T-helper 1 cell treated with Interleukin-12 subunit alpha and Interleukin-12 subunit beta and Interleukin-4 antibody, amounts not matched to agents 30 μg/mL and 1 μg/mL, for 36 hours (primary cell): Measurements from ENCODE around the gene HSPA1L.
"Not testable (repeated sequence)": the region's sequence is repeated elsewhere in the genome, so short reads cannot be mapped to it uniquely, and the experiment has no call there.

Experiments used
- H3K27ac Mint-ChIP-seq: one replicate; pipeline ENCODE4 v1.8.0; 2021; ENCODE audit warnings: mild to moderate bottlenecking, mixed read lengths
- H3K27me3 Mint-ChIP-seq: one replicate; pipeline ENCODE4 v1.8.0; 2021; ENCODE audit warnings: low read depth, mixed read lengths
- H3K36me3 Mint-ChIP-seq: one replicate; pipeline ENCODE4 v1.8.0; 2021; ENCODE audit warnings: low read depth, mixed read lengths
- H3K4me1 Mint-ChIP-seq: one replicate; pipeline ENCODE4 v1.8.0; 2021; ENCODE audit warnings: low read depth, mixed read lengths
- H3K4me3 Mint-ChIP-seq: one replicate; pipeline ENCODE4 v1.8.0; 2021; ENCODE audit warnings: mild to moderate bottlenecking, moderate library complexity, mixed read lengths
- H3K9me3 Mint-ChIP-seq: one replicate; pipeline ENCODE4 v1.8.0; 2021; ENCODE audit warnings: mixed read lengths

HSPA1L gene

GRCh38 chr6:31847276-31847978 lies 32.3 kb upstream of the HSPA1L start:
- Mint-ChIP-seq H3K9me3 (no peaks in the 10 kb centered on the region), H3K4me3 (no peak overlapping the region), H3K27me3 (no peaks in the 10 kb centered on the region), H3K27ac (no peak overlapping the region), H3K36me3 (peaks cover 6% of the 10 kb centered on the region), H3K4me1 (no peaks in the 10 kb centered on the region)

- Mint-ChIP-seq H3K27me3 (no peaks in the 10 kb centered on the region), H3K36me3 (peaks cover 10% of the 10 kb centered on the region), H3K4me3 (no peak overlapping the region), H3K27ac (no peak overlapping the region), H3K4me1 (peaks cover 2% of the 10 kb centered on the region), H3K9me3 (no peaks in the 10 kb centered on the region)
Measured at GRCh38 chr6:31844507-31844906, 29.4 kb upstream of the HSPA1L start.

- Mint-ChIP-seq H3K9me3 (no peaks in the 10 kb centered on the region), H3K4me1 (peaks cover 13% of the 10 kb centered on the region), H3K27ac (peak overlapping the region; percentile 31), H3K4me3 (no peak overlapping the region), H3K27me3 (no peaks in the 10 kb centered on the region), H3K36me3 (peaks cover 24% of the 10 kb centered on the region)
Measured at GRCh38 chr6:31842053-31842452, 27.0 kb upstream of the HSPA1L start.

GRCh38 chr6:31839779-31840126 lies 24.7 kb upstream of the HSPA1L start:
- H3K27me3 Mint-ChIP-seq, H3K27ac Mint-ChIP-seq, H3K9me3 Mint-ChIP-seq, H3K4me3 Mint-ChIP-seq: not testable (repeated sequence)
- Mint-ChIP-seq H3K36me3 (peaks cover 36% of the 10 kb centered on the region), H3K4me1 (peaks cover 29% of the 10 kb centered on the region)

GRCh38 chr6:31838968-31839367 lies 23.9 kb upstream of the HSPA1L start:
- Mint-ChIP-seq H3K4me1 (peaks cover 31% of the 10 kb centered on the region), H3K36me3 (peaks cover 37% of the 10 kb centered on the region)

GRCh38 chr6:31838114-31838553 lies 23.1 kb upstream of the HSPA1L start:
- Mint-ChIP-seq H3K36me3 (peaks cover 37% of the 10 kb centered on the region), H3K4me1 (peaks cover 33% of the 10 kb centered on the region), H3K4me3 (peak overlapping the region; percentile 95), H3K27ac (peak overlapping the region; percentile 12)
- not testable (repeated sequence) for H3K9me3 Mint-ChIP-seq, H3K27me3 Mint-ChIP-seq

More at GRCh38 chr6:31838968-31839367, 23.9 kb upstream of the HSPA1L start:
- Mint-ChIP-seq H3K27me3 (no peaks in the 10 kb centered on the region), H3K9me3 (no peaks in the 10 kb centered on the region), H3K27ac (no peak overlapping the region), H3K4me3 (peak overlapping the region; percentile 32)

GRCh38 chr6:31837369-31838113 lies 22.5 kb upstream of the HSPA1L start:
- Mint-ChIP-seq H3K4me3 (peak overlapping the region; percentile 95), H3K36me3 (peaks cover 37% of the 10 kb centered on the region), H3K9me3 (no peaks in the 10 kb centered on the region), H3K27ac (peak overlapping the region; percentile 12), H3K4me1 (peaks cover 33% of the 10 kb centered on the region), H3K27me3 (no peaks in the 10 kb centered on the region)

- peak overlapping the region; percentile 95 for H3K4me3 Mint-ChIP-seq
- H3K27ac Mint-ChIP-seq, result peak overlapping the region; percentile 98
- H3K4me1 Mint-ChIP-seq, result peaks cover 31% of the 10 kb centered on the region
Measured at GRCh38 chr6:31836474-31837368, 21.6 kb upstream of the HSPA1L start.

GRCh38 chr6:31836047-31836473 lies 21.0 kb upstream of the HSPA1L start:
- H3K27ac Mint-ChIP-seq, result peak overlapping the region; percentile 98
- peak overlapping the region; percentile 95 for H3K4me3 Mint-ChIP-seq
- H3K27me3 Mint-ChIP-seq, result no peaks in the 10 kb centered on the region
- no peaks in the 10 kb centered on the region for H3K9me3 Mint-ChIP-seq
- H3K4me1 Mint-ChIP-seq, result peaks cover 31% of the 10 kb centered on the region
- H3K36me3 Mint-ChIP-seq, result peaks cover 37% of the 10 kb centered on the region

More at GRCh38 chr6:31836474-31837368, 21.6 kb upstream of the HSPA1L start:
- H3K9me3 Mint-ChIP-seq, result no peaks in the 10 kb centered on the region
- peaks cover 37% of the 10 kb centered on the region for H3K36me3 Mint-ChIP-seq
- H3K27me3 Mint-ChIP-seq, result no peaks in the 10 kb centered on the region

- Mint-ChIP-seq H3K4me3 (peak overlapping the region; percentile 95), H3K4me1 (peaks cover 35% of the 10 kb centered on the region), H3K27me3 (no peaks in the 10 kb centered on the region), H3K27ac (peak overlapping the region; percentile 98), H3K9me3 (no peaks in the 10 kb centered on the region), H3K36me3 (peaks cover 38% of the 10 kb centered on the region)
Measured at GRCh38 chr6:31834367-31835250, 19.5 kb upstream of the HSPA1L start.

- peaks cover 25% of the 10 kb centered on the region for H3K4me1 Mint-ChIP-seq
Measured at GRCh38 chr6:31831350-31832215, 16.5 kb upstream of the HSPA1L start.

GRCh38 chr6:31830886-31831335 lies 15.8 kb upstream of the HSPA1L start:
- Mint-ChIP-seq H3K4me3 (peak overlapping the region; percentile 95), H3K27ac (peak overlapping the region; percentile 79), H3K9me3 (no peaks in the 10 kb centered on the region), H3K4me1 (peaks cover 22% of the 10 kb centered on the region), H3K27me3 (no peaks in the 10 kb centered on the region), H3K36me3 (peaks cover 12% of the 10 kb centered on the region)

More at GRCh38 chr6:31831350-31832215, 16.5 kb upstream of the HSPA1L start:
- Mint-ChIP-seq H3K36me3 (peaks cover 18% of the 10 kb centered on the region), H3K27ac (peak overlapping the region; percentile 79), H3K4me3 (peak overlapping the region; percentile 95), H3K9me3 (no peaks in the 10 kb centered on the region), H3K27me3 (no peaks in the 10 kb centered on the region)
